Adrenal gland (tissue), 12 donors: Measurements from ENCODE around the gene PITX2. TPM values are rescaled to one million over a fixed set of nuclear protein-coding genes. Genes with fewer than 3 reads are reported as not detected.

ENCODE experiments used
- DNase-seq, 7 donors: peaks; one replicate each; pipeline ENCODE4 v3.0.0-alpha.2; 2019 to 2020
- H3K27ac ChIP-seq, 5 donors: fragments of 200-600 bp; sonication (generic) in 4 of 5; 1 replicate in 3 of 5; 2 replicates in 2 of 5; pipeline versions ENCODE4 v1.5.1 to v1.8.0; 2016 to 2020; ENCODE audit warnings: mild to moderate bottlenecking in 1 of 5
- H3K27me3 ChIP-seq: fragments of 200-600 bp; 2 replicates; pipeline ENCODE4 v1.8.0; 2021
- H3K36me3 ChIP-seq, 2 donors: fragments of 200-600 bp; replicated peaks in 1 of 2; 1 replicate in 1 of 2; 2 replicates in 1 of 2; pipeline versions ENCODE4 v1.5.1 to v1.8.0; 2018 to 2022
- H3K4me1 ChIP-seq, 2 donors: fragments of 200-600 bp; replicated peaks in 1 of 2; 1 replicate in 1 of 2; 2 replicates in 1 of 2; pipeline versions ENCODE4 v1.5.1 to v1.8.0; 2018 to 2021
- H3K4me3 ChIP-seq, 4 donors: fragments of 200-600 bp; sonication (generic) in 3 of 4; one replicate each; pipeline ENCODE4 v1.5.1; 2016 to 2018
- H3K9me3 ChIP-seq, 3 donors: fragments of 200-600 bp; sonication (generic) in 1 of 3; replicated peaks in 1 of 3; 1 replicate in 2 of 3; 2 replicates in 1 of 3; pipeline versions ENCODE4 v1.5.1 to v1.8.0; 2016 to 2021
- POLR2A ChIP-seq, 2 donors: fragments of 450-650 bp; IDR thresholded peaks; one replicate each; pipeline ENCODE4 v1.6.1; 2017; ENCODE audit warnings: antibody characterized with exemption in 2 of 2, mild to moderate bottlenecking in 2 of 2, moderate library complexity in 1 of 2
- WGBS, 4 donors: extraction: QIAGEN DNeasy Blood & Tissue Kit in 2 of 4; methylation state at CpG; one replicate each; pipeline versions ENCODE4 v1.1.5 to v1.1.7; 2013 to 2017; 5-methylcytosine and 5-hydroxymethylcytosine counted together
- intact Hi-C, 2 donors: fragments of 100-400 bp; cut with DNase I; formaldehyde crosslinking; loops; one replicate each; pipeline versions ENCODE4 v1.14.1 to v1.15.0; 2022 to 2023
- polyA plus RNA-seq, 3 donors: library from polyadenylated mRNA; stranded (reverse); fragments of 200-250 nt in 2 of 3; fragments of 350-450 nt in 1 of 3; fragmentation: Illumina TruSeq in 1 of 3; extraction: RNeasy Lipid Tissue Mini Kit (QIAGEN cat#74804) in 1 of 3; gene quantifications; one replicate each; pipeline ENCODE4 v1.2.3, GENCODE V29; 2013 to 2014
- total RNA-seq, 9 donors: library from RNA; depleted of rRNA in 4 of 9; stranded (reverse); fragments of >200 nt in 4 of 9; fragments of 120-200 nt in 1 of 9; fragmentation: NEBNext Ultra II Directional in 1 of 9; extraction: Animal tissue kit (Norgen Biotek cat#: 25700) in 1 of 9; gene quantifications; one replicate each; pipeline versions ENCODE4 v1.1.0 to v1.2.4, GENCODE V29; 2013 to 2023
- TF ChIP-seq, protein P1 (sequence below), 6 experiments: fragments of 450-650 bp in 4 of 6; fragments of 200-600 bp in 2 of 6; sonication (generic) in 1 of 6; IDR thresholded peaks; 1 replicate in 5 of 6; 2 replicates in 1 of 6; pipeline versions ENCODE4 v1.5.1 to v1.8.0; 2016 to 2021; ENCODE audit warnings: antibody characterized with exemption in 6 of 6, mild to moderate bottlenecking in 2 of 6, moderate library complexity in 1 of 6
- donor health status: healthy with polysubstance abuse.
- donor health status: Bipolar disorder and iron deficiency.
- donor health status: DM: yes; HTN: yes; CAD: no.
- donor health status: DM: no; HTN: no; CAD: no.
- donor health status: DM: no; HTN: no; CAD: no.
- donor health status: DM: yes; HTN: yes; CAD: no.

PITX2 gene
- total and polyA plus RNA-seq, 12 donors: 0.22 TPM; not detected in 11

DNA sequence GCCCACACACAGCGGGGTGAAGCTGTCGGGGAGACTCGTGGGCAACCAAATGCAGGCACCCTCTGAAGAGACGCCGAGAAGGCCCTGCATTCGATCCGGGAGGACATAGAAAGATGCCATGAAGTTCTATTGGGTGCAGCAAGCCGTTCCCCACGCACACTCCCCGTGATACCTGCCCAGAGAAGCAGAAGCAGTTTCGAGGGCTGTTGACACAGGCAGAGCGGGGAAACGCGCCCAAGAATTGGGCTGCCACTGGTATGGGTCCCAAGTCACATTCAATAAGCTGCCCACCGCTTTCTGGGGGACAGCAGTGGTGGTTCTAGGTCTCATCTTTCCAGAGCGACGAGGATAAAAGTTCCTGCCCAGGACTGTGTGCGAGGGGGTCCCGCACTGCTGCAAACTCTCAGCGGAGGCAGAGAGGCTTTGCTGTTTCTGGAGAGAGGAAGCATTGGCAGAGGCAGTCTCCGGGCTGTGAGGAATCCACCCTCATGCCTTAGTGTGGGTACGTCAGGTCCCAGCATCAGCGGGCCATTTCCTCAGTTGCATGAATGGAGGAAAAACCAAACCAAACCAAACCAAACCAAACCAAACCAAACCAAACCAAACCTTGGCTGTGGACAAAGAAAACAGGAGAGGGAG is 10.1 kb downstream of the PITX2 start:
- no peaks in the 10 kb centered on the region for H3K9me3 ChIP-seq
- peaks cover 78% of the 10 kb centered on the region for H3K27me3 ChIP-seq
- no peak for DNase-seq
- intact Hi-C loops: no loop called here
- no peak overlapping the region for H3K4me3 ChIP-seq
- no peaks in the 10 kb centered on the region for H3K36me3 ChIP-seq
- TF ChIP-seq, protein P1, sequence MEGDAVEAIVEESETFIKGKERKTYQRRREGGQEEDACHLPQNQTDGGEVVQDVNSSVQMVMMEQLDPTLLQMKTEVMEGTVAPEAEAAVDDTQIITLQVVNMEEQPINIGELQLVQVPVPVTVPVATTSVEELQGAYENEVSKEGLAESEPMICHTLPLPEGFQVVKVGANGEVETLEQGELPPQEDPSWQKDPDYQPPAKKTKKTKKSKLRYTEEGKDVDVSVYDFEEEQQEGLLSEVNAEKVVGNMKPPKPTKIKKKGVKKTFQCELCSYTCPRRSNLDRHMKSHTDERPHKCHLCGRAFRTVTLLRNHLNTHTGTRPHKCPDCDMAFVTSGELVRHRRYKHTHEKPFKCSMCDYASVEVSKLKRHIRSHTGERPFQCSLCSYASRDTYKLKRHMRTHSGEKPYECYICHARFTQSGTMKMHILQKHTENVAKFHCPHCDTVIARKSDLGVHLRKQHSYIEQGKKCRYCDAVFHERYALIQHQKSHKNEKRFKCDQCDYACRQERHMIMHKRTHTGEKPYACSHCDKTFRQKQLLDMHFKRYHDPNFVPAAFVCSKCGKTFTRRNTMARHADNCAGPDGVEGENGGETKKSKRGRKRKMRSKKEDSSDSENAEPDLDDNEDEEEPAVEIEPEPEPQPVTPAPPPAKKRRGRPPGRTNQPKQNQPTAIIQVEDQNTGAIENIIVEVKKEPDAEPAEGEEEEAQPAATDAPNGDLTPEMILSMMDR (IDR thresholded peaks at IDR 0.05): no peak
- no peak for TF ChIP-seq POLR2A (IDR thresholded peaks at IDR 0.05)
- H3K4me1 ChIP-seq: no peaks in the 10 kb centered on the region
- H3K27ac ChIP-seq: no peak overlapping the region
- WGBS, 4 donors: 11 to 19% (median 15%) methylated on average over 20 to 23 of the region's 23 CpGs

DNA sequence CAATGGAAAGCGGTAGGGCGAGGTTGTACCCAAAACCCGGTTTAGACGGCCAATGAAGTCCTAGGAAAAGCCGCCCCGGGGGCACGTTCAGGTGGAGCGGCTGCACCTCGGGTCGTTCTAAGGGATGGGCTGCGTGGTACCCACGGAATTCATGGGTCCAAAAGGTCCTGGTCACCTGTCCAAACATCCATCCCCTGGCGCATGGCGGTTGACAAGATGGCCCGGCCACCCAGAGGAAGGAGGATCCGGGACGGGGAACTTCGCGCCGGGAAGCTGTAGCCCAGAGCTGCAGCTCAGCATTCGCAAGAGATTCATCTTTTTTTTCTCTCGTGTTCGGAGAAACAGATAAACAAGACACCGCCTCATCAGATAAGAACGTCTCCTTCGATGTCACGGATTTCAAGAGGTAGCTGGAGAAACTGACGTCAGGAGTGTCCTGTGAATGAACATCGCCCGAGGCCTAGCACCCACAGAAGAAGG is 10.9 kb downstream of the PITX2 start:
- Histone ChIP-seq H3K4me3 (no peak overlapping the region), H3K9me3 (no peaks in the 10 kb centered on the region), H3K4me1 (no peaks in the 10 kb centered on the region), H3K36me3 (no peaks in the 10 kb centered on the region), H3K27ac (no peak overlapping the region), H3K27me3 (peaks cover 71% of the 10 kb centered on the region)
- 5 to 7% (median 7%) methylated on average over 27 to 30 of the region's 30 CpGs for WGBS, 4 donors
- intact Hi-C loops: no loop called here
- DNase-seq: no peak
- TF ChIP-seq POLR2A (IDR thresholded peaks at IDR 0.05): no peak
- TF ChIP-seq, protein P1 (IDR thresholded peaks at IDR 0.05): no peak

DNA sequence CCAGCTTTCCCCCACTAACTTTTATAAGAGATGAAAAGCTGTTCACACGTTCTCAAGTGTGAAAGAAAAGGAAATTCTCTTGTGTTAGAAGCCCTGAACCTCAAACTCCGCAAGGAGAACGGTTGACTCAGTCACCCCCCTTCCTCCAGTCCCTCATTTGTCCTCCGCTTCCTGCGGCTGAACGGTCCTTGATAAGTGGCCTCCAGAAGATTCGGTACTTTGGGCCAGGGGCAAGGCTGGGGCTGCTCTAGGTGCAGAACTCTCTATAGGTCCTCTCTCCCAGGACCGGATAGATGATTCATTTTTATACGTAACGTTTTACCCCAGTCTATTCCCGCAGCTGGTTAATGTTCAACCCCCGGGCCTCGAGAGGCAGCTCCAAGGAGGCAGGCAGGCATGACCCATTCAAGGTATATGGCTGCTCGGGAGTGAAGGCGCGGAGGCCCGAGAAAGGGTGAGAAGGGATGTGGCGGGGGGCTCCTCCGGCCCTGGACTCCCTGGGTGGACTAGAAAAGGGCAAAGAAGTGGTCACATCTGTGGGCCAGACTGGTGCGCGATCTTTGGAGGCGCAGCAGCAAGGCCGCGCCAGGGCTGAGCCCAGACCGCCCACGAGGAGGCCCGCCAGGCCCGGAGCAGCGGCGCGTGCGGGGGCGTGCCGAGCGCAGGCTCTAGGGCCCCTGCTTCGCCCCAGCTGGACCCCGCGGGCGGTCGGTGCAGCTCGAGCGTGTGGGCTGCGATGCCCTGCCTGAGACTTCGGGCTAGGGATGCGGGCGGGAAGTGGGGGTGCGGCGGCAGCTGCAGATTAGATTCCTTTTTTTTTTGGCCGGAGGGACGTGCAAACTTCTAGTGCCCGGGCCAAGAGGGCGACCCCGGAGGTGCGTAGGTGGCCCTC is 11.7 kb downstream of the PITX2 start:
- H3K36me3 ChIP-seq: no peaks in the 10 kb centered on the region
- 4 to 13% (median 7%) methylated on average over 21 to 54 of the region's 54 CpGs for WGBS, 4 donors
- no peak overlapping the region for H3K4me3 ChIP-seq
- no peaks in the 10 kb centered on the region for H3K9me3 ChIP-seq
- no peaks in the 10 kb centered on the region for H3K4me1 ChIP-seq
- TF ChIP-seq POLR2A (IDR thresholded peaks at IDR 0.05): no peak
- TF ChIP-seq, protein P1 (IDR thresholded peaks at IDR 0.05): no peak
- H3K27me3 ChIP-seq: peaks cover 63% of the 10 kb centered on the region
- no peak for DNase-seq
- H3K27ac ChIP-seq: no peak overlapping the region
- intact Hi-C loops: no loop called here

DNA sequence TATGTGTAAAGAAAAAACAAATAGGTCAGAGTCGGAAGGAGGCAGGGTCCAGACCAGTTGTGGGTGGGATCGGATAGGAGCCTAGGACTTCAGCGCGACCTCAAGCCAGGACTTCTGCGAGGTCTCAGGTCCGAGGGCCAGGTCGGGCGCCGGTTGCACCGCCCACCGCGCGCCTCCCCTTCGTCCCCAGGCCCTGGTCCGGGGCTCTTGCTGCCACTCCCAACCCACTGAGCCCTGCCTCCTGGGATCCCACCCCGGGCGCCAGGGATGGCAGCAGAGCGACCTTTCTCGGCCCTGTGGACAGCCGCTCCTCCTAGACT is 12.3 kb downstream of the PITX2 start:
- no peaks in the 10 kb centered on the region for H3K36me3 ChIP-seq
- H3K9me3 ChIP-seq: no peaks in the 10 kb centered on the region
- TF ChIP-seq POLR2A (IDR thresholded peaks at IDR 0.05): no peak
- TF ChIP-seq, protein P1 (IDR thresholded peaks at IDR 0.05): no peak
- no peaks in the 10 kb centered on the region for H3K4me1 ChIP-seq
- H3K4me3 ChIP-seq: no peak overlapping the region
- DNase-seq: no peak
- 6 to 10% (median 9%) methylated on average over 9 to 20 of the region's 20 CpGs for WGBS, 4 donors
- H3K27me3 ChIP-seq: peaks cover 57% of the 10 kb centered on the region
- H3K27ac ChIP-seq: no peak overlapping the region
- intact Hi-C loops: no loop called here
